IPS-18a (cell line): Measurements from ENCODE around the gene PLXNA2.

Experiments used
- H3K27ac ChIP-seq: one replicate; pipeline ENCODE4 v1.5.1; 2013; ENCODE audit warnings: low read length
- H3K27me3 ChIP-seq: one replicate; pipeline ENCODE4 v1.6.1; 2013; ENCODE audit warnings: mild to moderate bottlenecking, low read length; ENCODE audit not compliant: control insufficient read depth, insufficient read depth
- H3K36me3 ChIP-seq: one replicate; pipeline ENCODE4 v1.6.1; 2013; ENCODE audit warnings: low read depth, low read length; ENCODE audit not compliant: control insufficient read depth
- H3K4me1 ChIP-seq: one replicate; pipeline ENCODE4 v1.6.1; 2013; ENCODE audit warnings: low read depth, low read length; ENCODE audit not compliant: control insufficient read depth
- H3K4me3 ChIP-seq: one replicate; pipeline ENCODE4 v1.5.1; 2013; ENCODE audit warnings: low read length
- H3K9ac ChIP-seq: one replicate; pipeline ENCODE4 v1.6.1; 2013; ENCODE audit warnings: mild to moderate bottlenecking, low read length, moderate library complexity
- H3K9me3 ChIP-seq: one replicate; pipeline ENCODE4 v1.6.1; 2013; ENCODE audit warnings: low read depth, low read length; ENCODE audit not compliant: control insufficient read depth

The PLXNA2 gene

GRCh38 chr1:208084764-208085163 lies 159.4 kb downstream of the PLXNA2 start:
- H3K27me3 ChIP-seq: peaks cover 39% of the 10 kb centered on the region
- no peak overlapping the region for H3K9ac ChIP-seq
- no peaks in the 10 kb centered on the region for H3K9me3 ChIP-seq
- no peak overlapping the region for H3K27ac ChIP-seq
- H3K4me1 ChIP-seq: peaks cover 17% of the 10 kb centered on the region
- no peak overlapping the region for H3K4me3 ChIP-seq
- H3K36me3 ChIP-seq: no peaks in the 10 kb centered on the region

GRCh38 chr1:208084220-208084619 lies 160.0 kb downstream of the PLXNA2 start:
- H3K9ac ChIP-seq: no peak overlapping the region
- H3K9me3 ChIP-seq: no peaks in the 10 kb centered on the region
- no peaks in the 10 kb centered on the region for H3K36me3 ChIP-seq
- H3K27me3 ChIP-seq: peaks cover 42% of the 10 kb centered on the region
- no peak overlapping the region for H3K27ac ChIP-seq
- H3K4me1 ChIP-seq: peaks cover 17% of the 10 kb centered on the region
- H3K4me3 ChIP-seq: no peak overlapping the region

- H3K4me3 ChIP-seq: no peak overlapping the region
- peaks cover 42% of the 10 kb centered on the region for H3K27me3 ChIP-seq
- no peaks in the 10 kb centered on the region for H3K36me3 ChIP-seq
- no peaks in the 10 kb centered on the region for H3K9me3 ChIP-seq
- no peak overlapping the region for H3K9ac ChIP-seq
- no peak overlapping the region for H3K27ac ChIP-seq
- H3K4me1 ChIP-seq: peaks cover 17% of the 10 kb centered on the region
Measured at GRCh38 chr1:208083715-208084085, 160.5 kb downstream of the PLXNA2 start.

GRCh38 chr1:208083016-208083714 lies 161.0 kb downstream of the PLXNA2 start:
- Histone ChIP-seq H3K36me3 (no peaks in the 10 kb centered on the region), H3K4me1 (peaks cover 17% of the 10 kb centered on the region), H3K4me3 (no peak overlapping the region), H3K27ac (no peak overlapping the region), H3K9ac (no peak overlapping the region), H3K9me3 (no peaks in the 10 kb centered on the region), H3K27me3 (peaks cover 42% of the 10 kb centered on the region)

- Histone ChIP-seq H3K9ac (no peak overlapping the region), H3K27ac (no peak overlapping the region), H3K27me3 (peaks cover 42% of the 10 kb centered on the region), H3K4me1 (peaks cover 17% of the 10 kb centered on the region), H3K4me3 (no peak overlapping the region), H3K36me3 (no peaks in the 10 kb centered on the region), H3K9me3 (no peaks in the 10 kb centered on the region)
Measured at GRCh38 chr1:208081972-208082371, 162.2 kb downstream of the PLXNA2 start.

- no peaks in the 10 kb centered on the region for H3K36me3 ChIP-seq
- no peak overlapping the region for H3K4me3 ChIP-seq
- H3K4me1 ChIP-seq: peaks cover 17% of the 10 kb centered on the region
- no peak overlapping the region for H3K9ac ChIP-seq
- no peak overlapping the region for H3K27ac ChIP-seq
- H3K9me3 ChIP-seq: no peaks in the 10 kb centered on the region
- peaks cover 42% of the 10 kb centered on the region for H3K27me3 ChIP-seq
Measured at GRCh38 chr1:208080396-208081286, 163.5 kb downstream of the PLXNA2 start.

- H3K9me3 ChIP-seq: no peaks in the 10 kb centered on the region
- H3K4me1 ChIP-seq: peaks cover 17% of the 10 kb centered on the region
- H3K36me3 ChIP-seq: no peaks in the 10 kb centered on the region
- H3K9ac ChIP-seq: no peak overlapping the region
- no peak overlapping the region for H3K4me3 ChIP-seq
- no peak overlapping the region for H3K27ac ChIP-seq
- H3K27me3 ChIP-seq: peaks cover 42% of the 10 kb centered on the region
Measured at GRCh38 chr1:208079161-208079560, 165.0 kb downstream of the PLXNA2 start.

GRCh38 chr1:208078752-208079151 lies 165.4 kb downstream of the PLXNA2 start:
- H3K27me3 ChIP-seq: peaks cover 42% of the 10 kb centered on the region
- peaks cover 16% of the 10 kb centered on the region for H3K4me1 ChIP-seq
- no peak overlapping the region for H3K27ac ChIP-seq
- H3K9me3 ChIP-seq: no peaks in the 10 kb centered on the region
- no peaks in the 10 kb centered on the region for H3K36me3 ChIP-seq
- no peak overlapping the region for H3K4me3 ChIP-seq
- no peak overlapping the region for H3K9ac ChIP-seq

GRCh38 chr1:208077232-208078075 lies 166.7 kb downstream of the PLXNA2 start:
- Histone ChIP-seq H3K27me3 (peaks cover 30% of the 10 kb centered on the region), H3K4me3 (no peak overlapping the region), H3K36me3 (no peaks in the 10 kb centered on the region), H3K9ac (no peak overlapping the region), H3K27ac (no peak overlapping the region), H3K4me1 (peaks cover 4% of the 10 kb centered on the region), H3K9me3 (no peaks in the 10 kb centered on the region)

GRCh38 chr1:208074353-208074752 lies 169.8 kb downstream of the PLXNA2 start:
- no peak overlapping the region for H3K9ac ChIP-seq
- H3K36me3 ChIP-seq: no peaks in the 10 kb centered on the region
- H3K4me3 ChIP-seq: no peak overlapping the region
- H3K4me1 ChIP-seq: no peaks in the 10 kb centered on the region
- H3K27ac ChIP-seq: no peak overlapping the region
- H3K9me3 ChIP-seq: no peaks in the 10 kb centered on the region
- H3K27me3 ChIP-seq: no peaks in the 10 kb centered on the region

- no peaks in the 10 kb centered on the region for H3K27me3 ChIP-seq
- H3K4me1 ChIP-seq: no peaks in the 10 kb centered on the region
- H3K36me3 ChIP-seq: no peaks in the 10 kb centered on the region
- H3K9ac ChIP-seq: no peak overlapping the region
- H3K4me3 ChIP-seq: no peak overlapping the region
- H3K27ac ChIP-seq: no peak overlapping the region
- no peaks in the 10 kb centered on the region for H3K9me3 ChIP-seq
Measured at GRCh38 chr1:208071435-208072031, 172.7 kb downstream of the PLXNA2 start.
